ENCODE results near the gene B3GAT1. TPM values are rescaled to one million over a fixed set of nuclear protein-coding genes. Genes with fewer than 3 reads are reported as not detected.

The B3GAT1 gene
- polyA plus RNA-seq, 4 donors, result 1.3 to 4.4 (median 3.1) TPM

DNA sequence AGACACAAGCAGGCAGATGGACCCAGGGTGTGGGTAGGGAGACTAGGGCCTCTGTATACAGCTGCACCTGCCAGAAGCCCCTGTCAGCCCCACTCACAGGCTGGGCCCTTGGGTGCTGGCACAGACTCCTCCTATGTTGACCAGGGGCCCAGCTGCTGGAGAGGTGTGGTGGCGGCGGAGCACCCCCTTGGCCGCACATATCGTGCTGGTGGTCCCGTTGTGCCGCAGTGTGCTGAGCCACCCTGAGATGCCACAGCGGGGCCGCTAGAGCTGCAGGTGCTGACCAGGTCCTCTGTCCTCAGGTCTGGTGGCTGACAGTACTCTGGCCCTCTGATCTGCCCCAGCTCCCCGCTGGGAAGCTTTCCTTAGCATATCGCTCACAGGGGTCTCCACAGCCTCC lies 30.2 kb upstream of the B3GAT1 start:
- no peak for DNase-seq (ENCODE audit: low read depth in 4 of 4, low spot score in 3 of 4)

DNA sequence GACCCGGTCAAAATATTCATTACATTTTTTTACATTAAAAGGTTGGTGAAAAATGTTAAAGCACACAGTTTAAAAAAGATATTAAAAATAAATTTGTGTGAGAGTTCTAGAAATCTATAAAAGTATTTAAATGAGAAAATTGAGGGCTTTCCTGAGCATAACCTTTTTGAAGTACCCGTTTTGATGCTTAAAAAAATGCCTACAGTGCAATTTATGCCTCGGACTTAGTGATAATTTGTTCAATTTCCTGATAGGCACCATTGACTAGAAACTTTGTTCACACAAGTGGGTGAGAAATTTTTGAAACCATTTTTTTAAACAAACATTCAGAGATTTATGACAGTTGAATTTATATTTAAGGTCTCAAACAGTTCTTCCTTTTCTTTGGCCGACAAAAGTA lies 29.7 kb upstream of the B3GAT1 start:
- DNase-seq (ENCODE audit: low read depth in 4 of 4, low spot score in 3 of 4), result no peak

DNA sequence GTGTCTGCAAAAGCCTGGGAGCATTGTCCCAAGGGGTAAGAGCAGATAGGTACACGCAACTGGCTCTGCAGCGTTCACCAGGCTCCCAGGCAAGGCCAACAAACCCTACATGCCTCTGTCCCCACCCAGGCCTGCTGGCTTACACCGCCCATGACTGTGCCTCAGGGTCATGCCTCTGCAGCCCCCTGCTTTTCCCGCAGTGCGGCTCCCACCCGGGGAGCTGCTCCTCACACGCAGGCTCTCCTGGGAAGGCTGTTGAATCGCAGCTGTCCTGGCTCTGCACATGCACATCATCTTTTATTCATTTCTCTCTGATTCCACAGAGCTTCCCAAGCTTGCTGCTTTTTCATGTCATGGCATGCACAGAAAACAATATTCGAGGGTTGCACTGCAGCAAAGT lies 29.2 kb upstream of the B3GAT1 start:
- DNase-seq (ENCODE audit: low read depth in 4 of 4, low spot score in 3 of 4), result no peak

DNA sequence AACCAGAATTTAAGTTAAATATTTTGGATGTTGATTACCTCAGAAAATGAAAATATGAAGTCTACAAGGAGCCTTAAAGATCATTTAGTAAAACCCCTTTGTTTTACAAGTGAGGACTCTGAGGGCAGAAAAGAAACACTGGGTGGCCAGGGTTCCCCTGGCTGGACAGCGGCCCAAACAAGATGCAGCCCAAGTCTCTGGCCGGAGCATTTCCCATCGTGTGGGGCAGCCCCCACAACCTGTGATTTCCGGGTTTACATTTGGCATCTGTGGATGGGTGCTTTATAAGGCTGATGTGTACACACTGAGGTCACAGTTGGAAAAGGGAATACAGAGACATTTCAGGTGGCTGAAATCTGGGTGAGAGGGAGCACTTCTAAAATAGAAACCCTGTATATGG lies 28.8 kb upstream of the B3GAT1 start:
- no peak for DNase-seq (ENCODE audit: low read depth in 4 of 4, low spot score in 3 of 4)

DNA sequence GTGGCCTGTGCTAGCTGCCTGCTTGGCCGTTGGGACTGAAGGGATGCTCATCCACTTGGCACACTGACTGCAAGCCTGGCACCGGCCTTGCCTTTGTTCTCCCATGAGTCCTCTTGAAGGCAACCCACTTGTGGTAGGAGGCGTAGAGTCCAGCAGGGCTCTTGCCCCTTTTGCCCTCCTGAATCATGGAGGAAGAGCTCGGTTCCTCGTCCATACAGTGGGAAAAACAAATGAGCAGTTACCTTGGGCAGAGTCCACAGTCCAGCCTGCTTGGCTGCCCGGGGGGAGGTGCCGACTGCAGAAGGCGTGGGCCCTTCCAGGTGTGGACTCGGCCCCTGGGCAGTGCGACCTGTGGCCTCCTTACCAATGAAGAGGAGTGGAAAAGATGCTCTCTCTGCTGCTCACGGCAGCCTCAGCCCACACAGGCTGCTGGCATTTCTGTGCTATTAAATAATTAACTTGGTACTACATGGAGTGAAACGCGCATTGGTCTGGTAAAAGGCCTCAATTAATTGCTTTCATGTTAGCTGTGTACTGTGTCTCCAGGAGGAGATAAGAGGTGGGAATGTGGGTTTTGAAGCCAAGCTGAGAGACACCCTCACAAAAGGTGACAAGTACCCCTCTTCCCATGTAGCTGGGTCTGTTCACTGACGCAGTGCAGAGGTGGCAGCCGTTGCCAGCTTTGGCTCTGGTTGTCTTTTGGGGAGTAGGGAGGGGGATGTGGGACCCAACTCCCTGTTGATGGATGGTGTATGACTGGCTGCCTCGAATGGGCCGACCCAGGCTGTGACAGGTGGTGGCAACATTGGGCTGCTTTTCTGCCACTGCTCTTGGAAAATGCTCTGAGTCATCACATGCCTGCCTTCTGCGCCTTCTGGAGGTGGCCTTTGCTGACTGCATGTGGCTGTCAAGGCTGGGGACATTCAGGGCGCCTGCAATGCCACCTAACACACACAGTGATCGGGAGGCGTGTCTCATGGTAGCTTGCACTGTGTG lies 26.8 kb upstream of the B3GAT1 start:
- no peak for DNase-seq (ENCODE audit: low read depth in 4 of 4, low spot score in 3 of 4)

DNA sequence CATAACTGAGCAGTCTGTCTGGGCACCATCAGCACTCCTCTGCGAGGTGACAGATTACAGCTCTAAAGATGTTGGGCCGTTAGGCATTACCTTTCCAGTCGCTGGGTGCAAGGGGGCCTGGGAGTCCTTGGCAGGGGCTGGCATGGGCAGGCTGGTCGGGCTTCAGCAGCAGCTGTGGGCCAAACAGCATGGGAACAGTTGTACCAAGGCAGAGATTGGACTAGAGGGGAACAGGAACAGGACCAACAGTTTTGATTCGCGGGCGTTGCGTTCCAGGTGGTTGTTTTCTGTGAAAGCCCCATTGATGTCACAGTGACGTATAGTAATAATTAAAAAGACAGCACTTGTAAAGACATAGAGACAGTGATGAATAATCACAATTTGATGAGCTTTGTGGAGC lies 25.8 kb upstream of the B3GAT1 start:
- DNase-seq (ENCODE audit: low read depth in 4 of 4, low spot score in 3 of 4), result no peak

DNA sequence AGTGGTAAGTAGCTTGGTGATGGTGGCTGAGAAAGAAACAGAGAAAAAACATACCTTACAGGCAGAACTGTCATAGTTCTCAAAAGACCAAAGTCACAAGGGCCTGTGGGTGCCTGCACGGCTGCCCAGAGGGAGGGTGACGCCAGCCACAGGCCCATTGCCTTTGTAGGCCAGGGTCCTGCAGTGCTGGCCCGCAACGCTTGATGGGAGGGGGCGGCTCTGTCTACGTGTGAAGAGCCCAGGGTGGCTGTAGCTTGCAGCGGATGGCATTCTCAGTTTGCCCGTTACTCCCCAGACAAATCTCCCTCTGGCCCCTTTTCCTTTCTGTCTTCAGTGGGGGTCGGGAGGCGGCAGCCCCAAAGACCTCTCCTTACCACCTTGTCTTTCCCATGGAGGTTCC lies 24.7 kb upstream of the B3GAT1 start:
- no peak for DNase-seq (ENCODE audit: low read depth in 4 of 4, low spot score in 3 of 4)

DNA sequence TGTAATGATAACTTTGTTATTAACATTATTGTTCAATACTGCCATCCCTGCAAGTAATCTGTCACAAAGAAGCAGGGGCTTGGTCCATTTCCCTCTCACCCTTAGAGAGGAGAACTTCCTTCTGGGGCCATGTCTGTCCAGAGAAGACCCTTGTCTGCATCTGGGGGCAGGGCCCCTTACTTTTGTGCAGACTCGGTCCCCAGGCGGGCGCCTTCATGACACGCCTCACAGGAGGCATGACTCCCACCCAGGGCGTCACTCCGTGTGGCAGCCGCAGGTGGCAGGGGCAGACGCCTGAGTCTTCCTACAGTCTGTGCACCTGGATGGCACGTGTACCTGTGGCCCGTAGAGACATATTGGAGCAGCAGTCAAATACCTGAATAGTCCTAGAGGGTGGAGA lies 21.8 kb upstream of the B3GAT1 start:
- DNase-seq (ENCODE audit: low read depth in 4 of 4, low spot score in 3 of 4), result no peak

DNA sequence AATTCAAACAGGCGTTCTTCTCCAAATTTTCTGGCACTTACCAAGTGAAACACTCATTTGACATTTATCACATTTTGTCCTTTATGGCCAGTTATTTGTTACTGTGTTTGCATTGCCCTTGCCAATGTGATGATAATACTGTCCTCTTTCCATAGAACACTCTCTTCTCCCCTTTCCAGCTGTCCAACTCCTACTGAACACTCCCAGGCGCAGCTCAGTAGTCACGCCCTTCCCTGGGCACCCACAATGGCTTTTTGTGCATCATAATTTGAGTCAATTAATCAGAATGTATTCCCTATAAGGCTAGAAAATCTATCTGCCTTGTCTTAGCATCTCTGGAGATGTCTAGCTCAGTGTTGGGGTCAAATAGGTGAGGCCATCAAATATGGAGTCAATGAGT lies 21.2 kb upstream of the B3GAT1 start:
- DNase-seq (ENCODE audit: low read depth in 4 of 4, low spot score in 3 of 4), result no peak

DNA sequence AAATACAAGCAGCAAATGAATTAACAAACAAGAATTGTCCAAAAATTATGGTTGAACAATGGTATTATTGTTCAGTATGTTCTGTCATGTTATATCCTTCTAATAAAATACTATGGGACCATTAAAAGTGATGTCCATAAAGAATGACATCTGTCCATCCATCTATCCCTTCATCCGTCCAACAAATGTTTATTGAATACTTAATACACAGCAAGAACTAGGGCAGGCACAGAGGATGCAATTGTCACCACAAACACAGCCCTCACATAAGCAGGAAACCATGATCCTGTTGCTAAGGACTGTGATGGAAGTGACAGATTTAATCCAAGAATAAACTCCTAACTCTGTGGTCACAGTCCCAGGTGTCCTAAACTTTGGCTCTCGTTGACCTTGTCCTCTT lies 20.7 kb upstream of the B3GAT1 start:
- no peak for DNase-seq (ENCODE audit: low read depth in 4 of 4, low spot score in 3 of 4)

DNA sequence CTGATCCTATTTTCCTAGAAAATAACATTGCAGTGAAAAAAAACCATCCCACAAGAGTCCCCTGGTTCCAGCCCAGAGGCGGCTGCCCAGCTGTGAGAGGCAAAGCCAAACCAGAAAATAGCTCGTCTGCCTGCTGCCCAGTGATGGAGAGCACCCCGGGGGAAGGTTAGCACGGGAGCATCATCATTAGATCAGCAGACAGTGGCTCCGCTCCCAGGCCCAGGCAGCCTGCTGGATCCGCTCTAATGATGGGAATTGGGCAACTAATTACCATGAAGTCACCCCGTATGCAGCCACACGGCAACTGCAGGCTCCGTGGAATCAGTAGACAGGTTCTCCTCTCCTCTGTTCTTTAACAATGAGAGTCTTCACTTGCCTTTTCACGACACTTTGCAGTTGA lies 17.1 kb upstream of the B3GAT1 start:
- no peak for DNase-seq (ENCODE audit: low read depth in 4 of 4, low spot score in 3 of 4)

DNA sequence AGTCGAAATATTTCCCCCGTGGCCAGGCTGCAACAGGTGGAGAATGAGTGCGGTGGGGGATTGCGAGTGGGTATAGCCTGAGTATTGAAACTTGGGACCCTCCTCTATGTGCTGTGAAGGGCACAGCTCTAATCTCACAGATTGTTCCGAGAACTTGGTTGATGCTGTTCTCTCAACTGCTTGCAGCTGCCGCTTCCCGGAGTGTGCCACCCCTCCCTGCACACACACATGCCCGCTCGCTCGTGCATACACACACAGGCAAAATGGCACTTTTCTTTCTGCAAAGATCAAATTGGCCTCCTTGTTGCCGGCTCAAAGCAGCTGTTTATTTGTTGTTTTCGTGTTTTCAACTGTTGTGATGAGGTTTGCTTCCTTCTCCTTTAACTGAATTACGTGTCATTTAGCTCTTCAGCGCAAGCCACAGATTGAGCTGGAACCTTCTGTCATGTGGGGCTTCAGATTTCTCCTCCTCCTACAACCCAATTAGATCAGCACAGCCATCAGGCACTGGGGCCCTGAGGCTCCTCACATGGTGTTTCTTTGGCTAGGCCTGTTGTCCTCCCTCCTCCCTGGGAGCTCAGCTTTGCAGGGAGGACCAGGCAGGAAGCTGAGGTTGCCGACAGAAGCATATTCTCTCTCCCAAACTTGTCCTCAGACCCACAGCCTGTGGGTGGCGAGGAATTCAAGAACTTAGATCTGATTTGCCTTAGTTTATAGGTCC lies 13.9 kb upstream of the B3GAT1 start:
- no peak for DNase-seq (ENCODE audit: low read depth in 4 of 4, low spot score in 3 of 4)

DNA sequence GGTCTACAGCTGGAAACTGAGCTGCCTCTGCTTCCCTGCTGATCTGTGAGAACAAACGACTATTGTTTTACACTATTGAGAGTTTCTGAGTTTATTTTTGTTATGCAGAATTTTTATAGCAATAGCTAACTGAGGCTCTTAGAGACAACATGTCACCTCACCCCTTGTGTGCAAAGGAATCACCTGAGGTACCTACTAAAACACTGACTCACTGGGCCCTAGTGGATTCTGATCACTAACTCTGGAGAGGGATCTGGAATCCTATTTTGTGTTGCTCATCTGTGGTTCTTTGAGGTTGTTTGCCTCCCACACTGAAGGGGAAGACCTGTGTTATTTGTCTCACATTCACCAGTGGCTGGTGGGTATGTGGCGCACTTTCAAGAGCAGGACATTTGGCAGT lies 13.4 kb upstream of the B3GAT1 start:
- DNase-seq (ENCODE audit: low read depth in 4 of 4, low spot score in 3 of 4), result no peak

DNA sequence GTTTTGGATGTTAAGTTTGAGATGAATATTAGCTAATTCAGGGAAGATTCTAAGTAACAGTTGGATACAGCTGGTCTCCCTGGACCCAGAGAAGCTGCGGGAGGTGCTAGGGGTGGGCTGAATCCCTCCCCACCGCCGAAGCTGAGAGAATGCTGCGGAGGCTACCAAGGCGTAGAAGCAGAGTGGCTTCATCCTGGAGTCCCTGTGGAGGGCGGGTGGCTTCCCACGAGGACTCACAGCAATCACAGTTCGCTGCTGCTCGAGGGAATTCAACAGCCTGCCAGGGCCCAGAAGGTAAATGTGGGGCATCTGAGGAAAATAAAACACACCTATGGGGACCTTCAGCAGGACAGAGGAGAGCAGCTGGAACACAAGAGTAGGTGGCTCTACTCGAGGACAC lies 11.1 kb upstream of the B3GAT1 start:
- DNase-seq (ENCODE audit: low read depth in 4 of 4, low spot score in 3 of 4), result no peak

DNA sequence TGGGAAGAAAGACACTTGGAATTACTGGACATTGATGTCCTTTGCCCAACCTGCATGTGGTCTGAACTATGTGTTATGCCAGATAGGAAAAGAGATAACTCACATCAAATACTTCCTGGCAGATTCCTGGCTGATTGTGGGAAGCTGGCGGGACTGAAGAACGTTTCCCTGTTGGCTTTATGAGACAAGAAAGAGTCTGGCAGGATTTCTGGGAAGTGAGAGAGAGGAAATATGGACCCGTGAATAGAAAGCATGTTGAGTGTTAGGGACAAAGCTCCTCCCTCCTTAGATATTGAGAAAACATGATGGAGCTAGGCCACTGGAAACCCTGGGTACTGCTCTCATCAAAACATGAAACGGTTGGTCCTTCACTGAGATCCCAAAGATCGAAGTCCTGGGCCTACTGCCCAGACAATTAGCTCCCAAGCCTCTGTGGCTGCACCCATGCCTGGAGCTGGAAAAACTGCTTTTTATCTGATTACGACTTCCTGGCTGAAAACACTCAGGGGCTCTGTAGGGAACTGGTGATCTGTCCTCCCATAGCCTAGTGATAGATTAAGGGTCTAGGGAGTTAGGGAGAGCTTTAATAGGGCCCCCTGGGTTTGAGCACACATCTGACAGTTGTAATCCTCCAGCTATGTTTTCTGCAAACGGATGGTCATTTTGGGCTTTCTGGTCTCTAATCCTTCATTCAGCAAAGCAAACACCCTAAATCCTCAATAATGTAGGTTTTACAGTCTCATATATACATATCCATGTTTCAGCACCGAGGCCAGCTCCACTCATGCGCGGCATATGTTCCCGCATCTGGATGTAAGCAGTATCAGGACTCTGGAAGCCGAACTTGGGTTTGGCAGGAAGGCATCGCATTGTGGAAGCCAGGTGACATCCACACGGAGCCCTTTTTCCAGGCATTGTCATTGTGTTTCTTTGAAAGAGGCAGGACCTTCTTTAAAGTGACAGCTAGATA lies 6.1 kb upstream of the B3GAT1 start:
- DNase-seq (ENCODE audit: low read depth in 4 of 4, low spot score in 3 of 4), result peak in 2 of 4 donors; percentile 40 to 50

DNA sequence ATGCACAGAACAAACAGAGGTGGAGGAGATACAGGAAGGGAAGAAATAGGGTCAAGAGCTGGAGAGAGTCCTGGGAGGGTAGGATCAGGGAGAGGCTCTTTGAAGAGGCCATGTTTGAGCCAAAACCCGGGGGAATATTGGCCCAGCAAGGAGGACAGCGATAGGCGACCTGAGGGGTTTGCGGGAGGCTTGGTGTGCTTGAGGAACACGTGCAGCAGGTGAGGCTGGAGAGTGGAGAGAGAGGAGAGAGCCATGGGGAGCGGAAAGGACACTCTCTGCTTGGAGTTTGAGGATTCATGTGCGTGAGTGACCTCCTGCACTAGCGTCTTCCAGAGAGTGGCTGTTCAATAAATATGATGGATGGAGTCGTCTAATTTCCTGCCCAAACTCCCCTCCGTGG lies 4.7 kb upstream of the B3GAT1 start:
- no peak for DNase-seq (ENCODE audit: low read depth in 4 of 4, low spot score in 3 of 4)

DNA sequence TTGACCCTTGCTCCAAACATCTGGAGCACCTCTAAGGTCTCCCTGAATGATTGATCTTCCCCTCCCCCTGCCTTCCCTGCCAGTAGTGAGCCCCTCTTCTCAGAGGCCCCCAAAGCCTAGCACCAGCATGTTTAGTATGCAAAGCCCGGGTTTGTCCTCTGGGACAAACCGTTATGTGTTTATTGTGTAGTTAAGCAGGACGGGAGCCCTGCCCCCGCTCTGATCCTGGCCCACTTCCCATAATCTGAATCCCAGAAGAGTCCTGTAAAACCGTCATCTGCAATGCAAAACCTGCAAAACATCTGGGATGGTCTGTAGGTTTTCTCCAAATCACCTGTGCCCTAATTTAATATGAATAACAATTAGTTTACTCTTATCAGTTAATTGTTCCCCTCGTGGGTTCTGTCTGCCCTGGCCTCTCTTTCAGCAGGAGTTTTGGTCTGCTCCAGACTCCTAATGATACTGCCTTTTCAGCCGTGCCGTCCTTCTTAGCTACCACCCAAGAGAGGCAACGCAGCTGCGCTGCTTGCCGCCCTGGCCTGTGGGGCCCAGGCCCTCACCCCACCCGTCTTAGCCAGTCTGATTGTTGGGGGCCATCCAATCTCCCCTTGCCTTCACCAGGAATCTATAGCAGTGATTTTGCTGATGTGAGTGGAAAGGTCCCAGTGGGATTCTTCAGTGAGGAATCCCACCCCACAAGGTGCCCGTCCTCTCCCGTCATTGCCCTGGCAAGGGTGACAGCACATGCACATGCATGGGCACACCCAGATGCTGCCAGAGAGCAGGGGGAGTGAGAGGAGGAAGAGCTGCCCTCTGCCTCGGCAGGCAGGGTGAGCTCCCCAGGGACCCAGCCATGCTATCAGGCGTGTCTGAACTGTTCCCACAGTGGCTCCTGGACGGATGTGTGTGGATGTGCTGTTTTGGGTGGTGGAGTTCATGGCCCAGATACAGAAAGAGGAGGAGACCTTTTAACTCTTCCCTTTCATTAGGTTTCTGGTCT lies 3.0 kb upstream of the B3GAT1 start:
- DNase-seq (ENCODE audit: low read depth in 4 of 4, low spot score in 3 of 4), result no peak

DNA sequence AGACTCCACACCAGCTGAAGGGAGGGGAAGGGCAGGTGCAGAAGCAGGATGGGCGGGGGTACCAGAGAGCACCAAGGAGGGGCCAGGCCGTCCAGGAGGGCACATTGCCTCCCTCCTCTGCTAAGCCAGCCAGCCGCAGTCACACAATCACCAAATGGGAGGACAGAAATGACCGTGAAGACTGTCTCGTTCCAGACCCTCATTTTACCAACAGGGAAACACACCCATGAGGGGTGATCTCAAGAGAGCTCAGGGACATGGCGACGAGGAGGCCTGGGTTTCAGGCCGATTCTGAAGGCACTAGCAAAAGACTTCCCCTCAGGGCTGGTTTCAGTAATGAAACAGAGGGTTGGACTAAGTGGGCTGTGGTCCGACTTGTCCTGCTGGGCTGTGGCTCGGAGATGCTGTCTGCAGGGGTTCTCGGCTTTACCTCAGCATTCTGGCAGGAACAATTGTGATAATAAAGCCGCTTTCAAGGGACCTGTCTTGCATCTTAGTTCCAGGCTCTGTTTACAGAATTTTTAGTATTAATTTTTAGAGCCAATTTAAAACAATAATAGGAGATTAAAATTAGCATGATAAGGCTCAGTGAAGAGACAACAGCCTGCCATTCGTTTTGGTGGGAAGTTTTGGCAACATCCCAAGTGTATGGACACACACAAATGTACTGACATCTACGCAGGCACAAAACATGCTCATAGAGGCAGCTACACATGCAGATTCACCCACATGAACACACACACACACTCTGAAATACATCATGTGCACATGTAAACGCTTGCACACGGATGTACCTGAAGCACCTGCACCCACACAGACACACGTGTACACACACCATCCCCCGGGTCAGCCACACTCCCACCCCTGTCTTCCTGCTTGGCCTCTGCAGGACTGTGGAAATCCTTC lies 2.0 kb upstream of the B3GAT1 start:
- DNase-seq (ENCODE audit: low read depth in 4 of 4, low spot score in 3 of 4), result no peak
